GM23338 (cell line): ENCODE measurements around the gene ATP9B. TPM values are rescaled to one million over a fixed set of nuclear protein-coding genes. Genes with fewer than 3 reads are reported as not detected.

Source experiments
- ATAC-seq: fragments of 200-7000 bp; cut with Tn5 transposase; 3 replicates; pipeline ENCODE4 v1.9.1; 2020
- DNase-seq: peaks from one replicate; pipeline ENCODE4 v3.0.0-alpha.2; 2015; ENCODE audit warnings: low spot score
- H2AFZ ChIP-seq: fragments of 200-600 bp; sonication (generic); 2 replicates; pipeline ENCODE4 v1.8.0; 2016; ENCODE audit warnings: antibody characterized with exemption, mild to moderate bottlenecking, moderate library complexity
- H3F3A ChIP-seq: fragments of 200-600 bp; sonication (generic); replicated peaks from 2 replicates; pipeline ENCODE4 v1.8.0; 2017; ENCODE audit warnings: antibody characterized with exemption, mixed run types, low read depth
- H3K27ac ChIP-seq: fragments of 200-600 bp; sonication (generic); 2 replicates; pipeline ENCODE4 v1.6.1; 2016; ENCODE audit warnings: low read depth
- H3K27me3 ChIP-seq: fragments of 200-600 bp; sonication (generic); 2 replicates; pipeline ENCODE4 v1.8.0; 2016; ENCODE audit warnings: mild to moderate bottlenecking, mixed run types, moderate library complexity; ENCODE audit not compliant: insufficient read depth
- H3K36me3 ChIP-seq: fragments of 200-600 bp; sonication (generic); 2 replicates; pipeline ENCODE4 v1.8.0; 2016; ENCODE audit warnings: mild to moderate bottlenecking; ENCODE audit not compliant: insufficient read depth
- H3K4me1 ChIP-seq: fragments of 200-600 bp; sonication (generic); 2 replicates; pipeline ENCODE4 v1.8.0; 2016; ENCODE audit warnings: mild to moderate bottlenecking, moderate library complexity; ENCODE audit not compliant: insufficient read depth
- H3K4me2 ChIP-seq: fragments of 200-600 bp; sonication (generic); 2 replicates; pipeline ENCODE4 v1.7.1; 2017; ENCODE audit warnings: mixed run types
- H3K4me3 ChIP-seq: fragments of 200-600 bp; sonication (generic); 2 replicates; pipeline ENCODE4 v1.6.1; 2016; ENCODE audit warnings: mixed run types
- H3K79me2 ChIP-seq: fragments of 200-600 bp; sonication (generic); replicated peaks from 2 replicates; pipeline ENCODE4 v1.8.0; 2017; ENCODE audit warnings: mild to moderate bottlenecking; ENCODE audit not compliant: insufficient read depth
- H3K9me2 ChIP-seq: fragments of 200-600 bp; sonication (generic); 2 replicates; pipeline ENCODE4 v1.8.0; 2017; ENCODE audit not compliant: insufficient read depth
- H4K20me1 ChIP-seq: fragments of 200-600 bp; sonication (generic); replicated peaks from 2 replicates; pipeline ENCODE4 v1.8.0; 2017; ENCODE audit warnings: mild to moderate bottlenecking; ENCODE audit not compliant: insufficient read depth
- H3K27ac Mint-ChIP-seq: 2 replicates; pipeline ENCODE4 v1.8.0; 2020; ENCODE audit warnings: inconsistent platforms, mild to moderate bottlenecking, moderate library complexity, mixed read lengths
- H3K27me3 Mint-ChIP-seq: 3 replicates; pipeline ENCODE4 v1.8.0; 2022; ENCODE audit warnings: low read depth, mild to moderate bottlenecking, moderate library complexity, mixed read lengths, inconsistent platforms; ENCODE audit not compliant: insufficient read depth, poor library complexity
- H3K36me3 Mint-ChIP-seq: 3 replicates; pipeline ENCODE4 v1.8.0; 2021; ENCODE audit warnings: low read depth, mild to moderate bottlenecking, inconsistent platforms, moderate library complexity, mixed read lengths
- H3K4me1 Mint-ChIP-seq: 3 replicates; pipeline ENCODE4 v1.8.0; 2020; ENCODE audit warnings: mild to moderate bottlenecking, inconsistent platforms, mixed read lengths
- H3K4me3 Mint-ChIP-seq: 3 replicates; pipeline ENCODE4 v1.8.0; 2021; ENCODE audit warnings: moderate library complexity, mild to moderate bottlenecking, inconsistent platforms, mixed read lengths
- H3K9me3 Mint-ChIP-seq: 3 replicates; pipeline ENCODE4 v1.8.0; 2020; ENCODE audit warnings: moderate library complexity, mild to moderate bottlenecking, inconsistent platforms, mixed read lengths
- CREB1 ChIP-seq: fragments of 250-450 bp; sonication (Bioruptor Pico); IDR thresholded peaks from 2 replicates; pipeline ENCODE4 v1.5.0; 2020; ENCODE audit warnings: low read depth, mild to moderate bottlenecking, moderate library complexity
- CTCF ChIP-seq, 2 experiments: fragments of 200-600 bp in 1 of 2; sonication (generic) in 1 of 2; conservative IDR thresholded peaks; 2 replicates each; pipeline versions ENCODE4 v1.5.1 to v1.6.1; 2016 to 2017; ENCODE audit warnings: antibody characterized with exemption in 2 of 2, low read depth in 2 of 2, mild to moderate bottlenecking in 2 of 2, moderate library complexity in 1 of 2
- EZH2 ChIP-seq: fragments of 200-600 bp; sonication (generic); IDR thresholded peaks from one replicate; pipeline ENCODE4 v1.8.0; 2017; ENCODE audit warnings: antibody characterized with exemption, mild to moderate bottlenecking, low read depth; ENCODE audit not compliant: unreplicated experiment
- EZH2phosphoT487 ChIP-seq: fragments of 200-600 bp; sonication (generic); IDR thresholded peaks from one replicate; pipeline ENCODE4 v1.8.1; 2018; ENCODE audit warnings: antibody characterized with exemption; ENCODE audit not compliant: unreplicated experiment
- JUNB ChIP-seq: IDR thresholded peaks from one replicate; pipeline ENCODE4 v1.6.1; 2016; ENCODE audit warnings: antibody characterized with exemption; ENCODE audit not compliant: unreplicated experiment
- NANOG ChIP-seq: IDR thresholded peaks from 2 replicates; pipeline ENCODE4 v1.6.1; 2016; ENCODE audit warnings: antibody characterized with exemption, borderline replicate concordance
- POLR2AphosphoS5 ChIP-seq: IDR thresholded peaks from 2 replicates; pipeline ENCODE4 v1.6.1; 2016; ENCODE audit warnings: antibody characterized with exemption, low read depth
- REST ChIP-seq: IDR thresholded peaks from one replicate; pipeline ENCODE4 v1.6.1; 2018; ENCODE audit warnings: antibody characterized with exemption; ENCODE audit not compliant: unreplicated experiment
- STAT1 ChIP-seq: IDR thresholded peaks from one replicate; pipeline ENCODE4 v1.6.1; 2016; ENCODE audit warnings: antibody characterized with exemption; ENCODE audit not compliant: unreplicated experiment
- ZNF114 ChIP-seq: fragments of 250-450 bp; sonication (Bioruptor Pico); IDR thresholded peaks from 2 replicates; pipeline ENCODE4 v1.5.0; 2020; ENCODE audit warnings: mild to moderate bottlenecking, moderate library complexity
- ZNF331 ChIP-seq: fragments of 250-450 bp; sonication (Bioruptor Pico); IDR thresholded peaks from 2 replicates; pipeline ENCODE4 v1.5.0; 2020; ENCODE audit warnings: low read depth, mild to moderate bottlenecking, moderate library complexity
- ZNF462 ChIP-seq: fragments of 250-450 bp; sonication (Bioruptor Pico); IDR thresholded peaks from 2 replicates; pipeline ENCODE4 v1.5.0; 2020; ENCODE audit warnings: mild to moderate bottlenecking, moderate library complexity
- polyA plus RNA-seq: library from polyadenylated mRNA; unstranded; fragments of >200 nt; fragmentation: Nextera tagmentation; extraction: Ambion mirVana; gene quantifications from 2 replicates; pipeline ENCODE4 v1.2.1, GENCODE V29; 2016
- total RNA-seq: library from RNA; depleted of rRNA; stranded (reverse); fragments of >200 nt; shearing (Covaris generic); gene quantifications from 2 replicates; pipeline ENCODE4 v1.2.3, GENCODE V29; 2014
- TF ChIP-seq, protein P1 (sequence below): IDR thresholded peaks from 2 replicates; pipeline ENCODE4 v1.6.1; 2016; ENCODE audit warnings: antibody characterized with exemption

Gene ATP9B
- total and polyA plus RNA-seq, 2 experiments from 2014 or later, result 14.2 to 25.6 TPM

- Mint-ChIP-seq H3K4me3 (no peak overlapping the region), H3K4me1 (peaks cover 10% of the 10 kb centered on the region)
- TF ChIP-seq STAT1 (no peak), EZH2 (no peak), ZNF114 (CRISPR knock-in tag) (no peak), ZNF462 (CRISPR knock-in tag) (no peak), ZNF331 (CRISPR knock-in tag) (no peak), NANOG (no peak), JUNB (no peak), CREB1 (no peak), CTCF (conservative IDR thresholded peaks at IDR 0.05; ENCODE audit: low read depth in 2 of 2) (no peak), POLR2AphosphoS5 (no peak), REST (no peak), EZH2phosphoT487 (no peak)
- TF ChIP-seq, protein P1, sequence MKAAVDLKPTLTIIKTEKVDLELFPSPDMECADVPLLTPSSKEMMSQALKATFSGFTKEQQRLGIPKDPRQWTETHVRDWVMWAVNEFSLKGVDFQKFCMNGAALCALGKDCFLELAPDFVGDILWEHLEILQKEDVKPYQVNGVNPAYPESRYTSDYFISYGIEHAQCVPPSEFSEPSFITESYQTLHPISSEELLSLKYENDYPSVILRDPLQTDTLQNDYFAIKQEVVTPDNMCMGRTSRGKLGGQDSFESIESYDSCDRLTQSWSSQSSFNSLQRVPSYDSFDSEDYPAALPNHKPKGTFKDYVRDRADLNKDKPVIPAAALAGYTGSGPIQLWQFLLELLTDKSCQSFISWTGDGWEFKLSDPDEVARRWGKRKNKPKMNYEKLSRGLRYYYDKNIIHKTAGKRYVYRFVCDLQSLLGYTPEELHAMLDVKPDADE, result no peak
Measured at GRCh38 chr18:79167526-79168190, 98.5 kb downstream of the ATP9B start.

More at GRCh38 chr18:79167526-79168190, 98.5 kb downstream of the ATP9B start:
- no peaks in the 10 kb centered on the region for H3F3A ChIP-seq
- H3K79me2 ChIP-seq, result no peaks in the 10 kb centered on the region
- Mint-ChIP-seq H3K27ac (no peak overlapping the region), H3K27me3 (peaks cover 3% of the 10 kb centered on the region), H3K36me3 (peaks cover 30% of the 10 kb centered on the region), H3K9me3 (no peaks in the 10 kb centered on the region)
- no peaks in the 10 kb centered on the region for H3K36me3 ChIP-seq
- DNase-seq (no peak), ATAC-seq (no peak)
- H3K9me2 ChIP-seq, result no peaks in the 10 kb centered on the region
- H3K27me3 ChIP-seq, result no peaks in the 10 kb centered on the region
- no peak overlapping the region for H3K4me3 ChIP-seq
- no peak overlapping the region for H2AFZ ChIP-seq
- no peak overlapping the region for H3K27ac ChIP-seq
- H3K4me2 ChIP-seq, result no peak overlapping the region
- no peaks in the 10 kb centered on the region for H3K4me1 ChIP-seq
- no peaks in the 10 kb centered on the region for H4K20me1 ChIP-seq
